RWPE2 (cell line): ENCODE results near the gene SDSL.

Experiments
- ATAC-seq: fragments of 200-7000 bp; cut with Tn5 transposase; 3 replicates; pipeline ENCODE4 v1.9.1; 2021; ENCODE audit warnings: low read depth
- DNase-seq: peaks from one replicate; pipeline ENCODE4 v3.0.0-alpha.2; 2020; ENCODE audit warnings: low spot score
- H3K27ac ChIP-seq: fragments of 450-650 bp; 2 replicates; pipeline ENCODE4 v1.5.1; 2017; ENCODE audit warnings: mild to moderate bottlenecking; ENCODE audit not compliant: poor library complexity, severe bottlenecking
- H3K27me3 ChIP-seq: fragments of 250-450 bp; sonication (Bioruptor Pico); 2 replicates; pipeline ENCODE4 v1.5.1; 2021; ENCODE audit warnings: mild to moderate bottlenecking, moderate library complexity; ENCODE audit not compliant: insufficient read depth, poor library complexity, severe bottlenecking
- H3K36me3 ChIP-seq: fragments of 250-450 bp; sonication (Bioruptor Pico); 2 replicates; pipeline ENCODE4 v1.5.1; 2020; ENCODE audit warnings: low read depth, mild to moderate bottlenecking, moderate library complexity
- H3K4me1 ChIP-seq: fragments of 250-450 bp; sonication (Bioruptor Pico); 2 replicates; pipeline ENCODE4 v1.5.1; 2021; ENCODE audit warnings: mild to moderate bottlenecking, moderate library complexity; ENCODE audit not compliant: insufficient read depth, poor library complexity, severe bottlenecking
- H3K4me3 ChIP-seq: fragments of 250-450 bp; sonication (Bioruptor Pico); 2 replicates; pipeline ENCODE4 v1.5.1; 2021; ENCODE audit warnings: mild to moderate bottlenecking, moderate library complexity; ENCODE audit not compliant: severe bottlenecking
- H3K9me3 ChIP-seq: fragments of 250-450 bp; sonication (Bioruptor Pico); 2 replicates; pipeline ENCODE4 v1.5.1; 2021; ENCODE audit warnings: mild to moderate bottlenecking, moderate library complexity; ENCODE audit not compliant: severe bottlenecking
- TF ChIP-seq, protein P1 (sequence below): fragments of 450-650 bp; IDR thresholded peaks from one replicate; pipeline ENCODE4 v1.5.1; 2017; ENCODE audit warnings: mild to moderate bottlenecking, moderate library complexity; ENCODE audit not compliant: poor library complexity, severe bottlenecking

The SDSL gene

DNA sequence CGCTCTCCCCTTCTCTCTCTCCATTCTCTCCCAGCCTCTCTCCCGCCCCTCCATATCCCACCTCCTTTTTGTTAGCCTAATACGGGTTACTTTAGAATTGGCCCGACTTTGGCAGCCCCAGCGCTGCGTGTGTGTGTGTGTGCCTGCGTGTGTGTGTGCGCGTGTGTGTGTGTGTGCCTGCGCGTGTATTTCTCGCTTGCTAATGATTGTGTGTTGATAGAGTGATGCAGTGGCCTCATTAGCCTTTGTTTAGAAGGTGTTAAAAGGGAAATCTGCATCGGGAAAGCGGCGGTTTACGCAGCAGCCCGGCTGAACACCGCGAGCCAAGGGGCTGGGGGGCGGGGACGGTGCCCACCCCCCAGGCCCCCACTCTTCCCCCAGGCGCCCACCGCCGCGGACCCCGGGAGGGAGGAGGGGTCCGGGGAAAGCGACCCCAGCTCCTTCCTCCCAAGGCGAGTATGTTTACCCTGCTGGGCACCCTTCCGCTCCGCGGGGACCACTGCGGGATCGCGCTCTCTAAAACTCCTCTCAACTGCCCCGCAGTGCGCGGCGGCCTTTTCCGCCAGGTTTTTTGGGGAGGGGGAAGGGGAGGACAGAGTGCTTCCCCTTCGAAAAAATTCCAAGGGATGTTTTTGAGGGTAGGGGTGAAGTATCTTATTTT lies 56.3 kb downstream of the SDSL start:
- no peaks in the 10 kb centered on the region for H3K4me1 ChIP-seq

DNA sequence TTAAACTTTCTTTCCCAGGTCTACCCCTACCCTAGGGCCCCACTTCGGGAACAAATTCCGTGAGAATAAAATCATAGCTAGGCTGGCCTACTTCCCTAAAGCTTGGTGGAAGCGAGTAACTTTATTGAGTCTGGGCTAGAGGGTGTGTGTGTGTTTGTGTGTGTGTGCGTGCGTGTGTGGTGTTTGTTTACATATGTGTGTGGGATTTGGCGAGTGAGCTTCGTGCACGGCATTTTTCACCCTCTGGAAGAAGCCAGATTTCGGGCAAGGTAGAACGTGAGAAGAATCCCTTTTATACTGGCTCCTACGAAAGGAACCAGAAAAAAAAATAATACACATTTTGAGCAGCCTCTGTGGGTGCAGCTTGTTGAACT lies 57.0 kb downstream of the SDSL start:
- Histone ChIP-seq H3K4me3 (no peak overlapping the region), H3K36me3 (no peaks in the 10 kb centered on the region), H3K9me3 (no peaks in the 10 kb centered on the region), H3K27ac (no peak overlapping the region), H3K4me1 (no peaks in the 10 kb centered on the region), H3K27me3 (peaks cover 81% of the 10 kb centered on the region)
- ATAC-seq (no peak), DNase-seq (no peak)
- TF ChIP-seq, protein P1, sequence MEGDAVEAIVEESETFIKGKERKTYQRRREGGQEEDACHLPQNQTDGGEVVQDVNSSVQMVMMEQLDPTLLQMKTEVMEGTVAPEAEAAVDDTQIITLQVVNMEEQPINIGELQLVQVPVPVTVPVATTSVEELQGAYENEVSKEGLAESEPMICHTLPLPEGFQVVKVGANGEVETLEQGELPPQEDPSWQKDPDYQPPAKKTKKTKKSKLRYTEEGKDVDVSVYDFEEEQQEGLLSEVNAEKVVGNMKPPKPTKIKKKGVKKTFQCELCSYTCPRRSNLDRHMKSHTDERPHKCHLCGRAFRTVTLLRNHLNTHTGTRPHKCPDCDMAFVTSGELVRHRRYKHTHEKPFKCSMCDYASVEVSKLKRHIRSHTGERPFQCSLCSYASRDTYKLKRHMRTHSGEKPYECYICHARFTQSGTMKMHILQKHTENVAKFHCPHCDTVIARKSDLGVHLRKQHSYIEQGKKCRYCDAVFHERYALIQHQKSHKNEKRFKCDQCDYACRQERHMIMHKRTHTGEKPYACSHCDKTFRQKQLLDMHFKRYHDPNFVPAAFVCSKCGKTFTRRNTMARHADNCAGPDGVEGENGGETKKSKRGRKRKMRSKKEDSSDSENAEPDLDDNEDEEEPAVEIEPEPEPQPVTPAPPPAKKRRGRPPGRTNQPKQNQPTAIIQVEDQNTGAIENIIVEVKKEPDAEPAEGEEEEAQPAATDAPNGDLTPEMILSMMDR = no peak

More for the DNA sequence above, 56.3 kb downstream of the SDSL start:
- Histone ChIP-seq H3K9me3 (no peaks in the 10 kb centered on the region), H3K4me3 (no peak overlapping the region), H3K36me3 (no peaks in the 10 kb centered on the region), H3K27ac (no peak overlapping the region), H3K27me3 (peaks cover 86% of the 10 kb centered on the region)
- DNase-seq = no peak
- no peak for ATAC-seq
- TF ChIP-seq, protein P1 = no peak

DNA sequence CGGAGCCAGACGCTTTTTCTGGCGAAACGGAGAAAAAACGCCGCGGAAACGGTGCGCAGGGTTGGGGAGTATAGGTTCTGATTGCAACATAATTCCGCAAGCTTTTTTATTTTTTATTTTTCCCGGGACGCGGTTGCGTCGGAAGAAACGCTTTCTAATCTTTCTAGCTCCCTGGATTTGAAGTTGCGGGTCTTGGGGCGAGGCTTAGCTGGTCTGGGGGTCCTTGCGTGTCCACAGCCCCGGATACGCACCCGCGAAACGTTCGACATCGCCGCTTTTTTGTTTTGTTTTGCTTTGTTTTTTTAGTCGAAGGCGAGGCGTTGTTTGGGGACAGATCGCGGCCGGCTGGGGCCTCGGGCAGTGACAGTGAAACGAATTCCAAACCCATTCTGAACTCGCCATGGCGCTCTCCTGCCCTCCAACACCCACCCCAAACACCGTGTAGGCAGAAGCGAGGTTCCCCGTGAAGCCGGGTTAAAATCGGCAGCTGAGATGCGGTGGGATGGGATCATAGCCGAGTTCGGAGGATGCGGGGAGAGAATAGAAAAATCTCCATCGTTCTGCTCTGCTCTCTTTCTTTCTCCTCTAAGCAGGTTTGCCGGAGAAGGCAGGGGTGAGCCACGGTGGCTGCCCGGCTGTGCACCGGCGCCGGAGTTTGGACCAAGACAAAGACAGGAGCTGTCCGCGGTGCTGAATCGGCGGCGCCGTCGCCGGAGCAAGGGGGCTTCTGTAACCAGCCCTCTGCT lies 57.6 kb downstream of the SDSL start:
- peaks cover 78% of the 10 kb centered on the region for H3K27me3 ChIP-seq
- TF ChIP-seq, protein P1 = no peak
- DNase-seq = no peak
- H3K4me3 ChIP-seq = no peak overlapping the region
- peak; percentile 64 for ATAC-seq
- H3K27ac ChIP-seq = no peak overlapping the region
- H3K4me1 ChIP-seq = no peaks in the 10 kb centered on the region
- H3K9me3 ChIP-seq = no peaks in the 10 kb centered on the region
- H3K36me3 ChIP-seq = no peaks in the 10 kb centered on the region

DNA sequence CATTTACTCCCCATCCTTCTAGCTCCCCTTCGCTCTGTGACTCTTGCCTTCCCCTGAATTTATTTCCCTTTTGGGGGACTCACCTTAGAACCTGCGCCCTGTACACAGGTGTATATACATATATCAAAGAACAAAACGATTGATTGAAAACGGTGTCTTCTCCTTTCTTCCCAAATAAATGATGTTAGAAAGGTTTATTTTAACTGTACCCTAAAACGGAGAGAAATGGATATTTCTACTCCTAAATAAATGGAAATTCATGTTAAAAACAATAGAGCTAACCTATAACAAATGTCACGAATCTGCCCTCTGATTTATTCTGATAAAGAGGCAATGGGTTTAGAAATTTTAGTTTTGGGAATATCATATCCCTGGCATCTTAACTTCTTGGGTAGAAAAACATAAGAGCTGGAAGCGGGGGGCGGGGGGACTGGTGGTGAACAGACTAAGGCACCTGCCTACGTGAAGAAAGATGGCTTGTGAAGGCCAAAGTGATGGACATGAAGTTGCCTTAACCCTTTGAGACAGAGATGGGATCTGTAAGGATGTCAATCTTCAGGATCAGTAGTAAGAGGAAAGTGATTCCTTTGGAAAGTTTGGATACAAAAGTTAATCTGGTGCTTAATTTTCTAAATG lies 58.3 kb downstream of the SDSL start:
- TF ChIP-seq, protein P1 = no peak
- Histone ChIP-seq H3K4me3 (no peak overlapping the region), H3K4me1 (no peaks in the 10 kb centered on the region)

More for the DNA sequence above, 58.3 kb downstream of the SDSL start:
- DNase-seq (no peak), ATAC-seq (no peak)
- Histone ChIP-seq H3K27ac (no peak overlapping the region), H3K27me3 (peaks cover 72% of the 10 kb centered on the region), H3K9me3 (no peaks in the 10 kb centered on the region), H3K36me3 (no peaks in the 10 kb centered on the region)
